Transverse colon (tissue), 4 donors: ENCODE measurements around the gene ZNF225. TPM values are rescaled to one million over a fixed set of nuclear protein-coding genes. Genes with fewer than 3 reads are reported as not detected.

Source experiments
- DNase-seq: peaks from one replicate; pipeline ENCODE4 v3.0.0-alpha.2; 2019
- H3K27ac ChIP-seq, 4 donors: fragments of 200-600 bp; sonication (generic); 2 replicates each; pipeline ENCODE4 v1.5.1; 2016 to 2018; ENCODE audit warnings: inconsistent platforms in 4 of 4
- H3K27me3 ChIP-seq: fragments of 200-600 bp; sonication (generic); 2 replicates; pipeline ENCODE4 v1.5.1; 2017; ENCODE audit warnings: inconsistent platforms
- H3K36me3 ChIP-seq, 4 donors: fragments of 200-600 bp; sonication (generic); 2 replicates each; pipeline ENCODE4 v1.5.1; 2017 to 2019; ENCODE audit warnings: inconsistent platforms in 4 of 4
- H3K4me1 ChIP-seq, 4 donors: fragments of 200-600 bp; sonication (generic); 2 replicates each; pipeline ENCODE4 v1.5.1; 2017 to 2020; ENCODE audit warnings: inconsistent platforms in 4 of 4
- H3K4me3 ChIP-seq, 4 donors: fragments of 200-600 bp; sonication (generic); 1 replicate in 1 of 4; 2 replicates in 3 of 4; pipeline versions ENCODE4 v1.5.1 to v1.6.1; 2017 to 2019; ENCODE audit warnings: inconsistent platforms in 4 of 4
- H3K9me3 ChIP-seq, 2 donors: fragments of 200-600 bp; sonication (generic); 2 replicates each; pipeline ENCODE4 v1.5.1; 2017 to 2019; ENCODE audit warnings: inconsistent platforms in 2 of 2
- EP300 ChIP-seq: sonication (generic); formaldehyde crosslinking; IDR thresholded peaks from one replicate; pipeline ENCODE4 v1.6.1; 2017; ENCODE audit warnings: antibody characterized with exemption, low read depth
- POLR2A ChIP-seq: fragments of 450-650 bp; IDR thresholded peaks from one replicate; pipeline ENCODE4 v1.6.1; 2016; ENCODE audit warnings: antibody characterized with exemption, mild to moderate bottlenecking, moderate library complexity
- POLR2AphosphoS5 ChIP-seq, 3 donors: sonication (generic); formaldehyde crosslinking; IDR thresholded peaks; one replicate each; pipeline ENCODE4 v1.6.1; 2016; ENCODE audit warnings: antibody characterized with exemption in 3 of 3
- WGBS, 2 donors: methylation state at CpG; one replicate each; pipeline ENCODE4 v1.1.5; 2018; ENCODE audit warnings: low coverage in 1 of 2; 5-methylcytosine and 5-hydroxymethylcytosine counted together
- in situ Hi-C, 4 donors: fragments of 200-750 bp; cut with MboI; loops; one replicate each; pipeline versions ENCODE4 v1.15.0 to v1.15.1; 2017; ENCODE audit warnings: low sequenced_read_pairs in 3 of 4, low pct_ligation_motif_present in 1 of 4, low pct_unique_long_range_greater_than_20kb in 1 of 4
- intact Hi-C: fragments of 100-400 bp; cut with DNase I; formaldehyde crosslinking; loops from one replicate; pipeline ENCODE4 v1.15.1; 2023; ENCODE audit warnings: low total_unique reads
- total RNA-seq, 4 donors: library from RNA; depleted of rRNA; stranded (reverse); fragments of >200 nt; gene quantifications; one replicate each; pipeline ENCODE4 v1.1.0, GENCODE V29; 2016
- TF ChIP-seq, protein P1 (sequence below), 5 experiments: fragments of 200-600 bp in 3 of 5; fragments of 450-650 bp in 2 of 5; sonication (generic) in 3 of 5; IDR thresholded peaks; 1 replicate in 2 of 5; 2 replicates in 3 of 5; pipeline ENCODE4 v1.5.1; 2016 to 2017; ENCODE audit warnings: antibody characterized with exemption in 5 of 5, inconsistent platforms in 3 of 5, mild to moderate bottlenecking in 2 of 5, moderate library complexity in 1 of 5

The ZNF225 gene
- total RNA-seq, 4 donors from 2014 or later, result 3.0 to 26.9 (median 5.1) TPM; not detected in 1

DNA sequence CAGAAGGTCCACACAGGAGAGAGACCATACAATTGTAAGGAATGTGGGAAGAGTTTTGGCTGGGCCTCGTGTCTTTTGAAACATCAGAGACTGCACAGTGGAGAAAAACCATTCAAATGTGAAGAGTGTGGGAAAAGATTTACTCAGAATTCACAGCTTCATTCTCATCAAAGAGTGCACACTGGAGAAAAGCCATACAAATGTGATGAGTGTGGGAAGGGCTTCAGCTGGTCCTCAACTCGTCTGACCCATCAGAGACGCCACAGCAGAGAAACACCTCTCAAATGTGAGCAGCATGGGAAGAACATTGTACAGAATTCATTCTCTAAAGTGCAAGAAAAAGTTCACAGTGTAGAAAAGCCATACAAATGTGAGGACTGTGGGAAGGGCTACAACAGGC, 5.4 kb upstream of the ZNF225 start:
- peaks cover 0 to 10% (median 3%) of the 10 kb centered on the region in 4 donors for H3K4me1 ChIP-seq
- H3K27me3 ChIP-seq, result no peaks in the 10 kb centered on the region
- 85 to 94% methylated on average over 3 of the region's 3 CpGs for WGBS, 2 donors
- TF ChIP-seq POLR2AphosphoS5 (IDR thresholded peaks at IDR 0.05), result no peak
- TF ChIP-seq, protein P1, sequence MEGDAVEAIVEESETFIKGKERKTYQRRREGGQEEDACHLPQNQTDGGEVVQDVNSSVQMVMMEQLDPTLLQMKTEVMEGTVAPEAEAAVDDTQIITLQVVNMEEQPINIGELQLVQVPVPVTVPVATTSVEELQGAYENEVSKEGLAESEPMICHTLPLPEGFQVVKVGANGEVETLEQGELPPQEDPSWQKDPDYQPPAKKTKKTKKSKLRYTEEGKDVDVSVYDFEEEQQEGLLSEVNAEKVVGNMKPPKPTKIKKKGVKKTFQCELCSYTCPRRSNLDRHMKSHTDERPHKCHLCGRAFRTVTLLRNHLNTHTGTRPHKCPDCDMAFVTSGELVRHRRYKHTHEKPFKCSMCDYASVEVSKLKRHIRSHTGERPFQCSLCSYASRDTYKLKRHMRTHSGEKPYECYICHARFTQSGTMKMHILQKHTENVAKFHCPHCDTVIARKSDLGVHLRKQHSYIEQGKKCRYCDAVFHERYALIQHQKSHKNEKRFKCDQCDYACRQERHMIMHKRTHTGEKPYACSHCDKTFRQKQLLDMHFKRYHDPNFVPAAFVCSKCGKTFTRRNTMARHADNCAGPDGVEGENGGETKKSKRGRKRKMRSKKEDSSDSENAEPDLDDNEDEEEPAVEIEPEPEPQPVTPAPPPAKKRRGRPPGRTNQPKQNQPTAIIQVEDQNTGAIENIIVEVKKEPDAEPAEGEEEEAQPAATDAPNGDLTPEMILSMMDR (IDR thresholded peaks at IDR 0.05), result no peak
- no peak for TF ChIP-seq POLR2A
- TF ChIP-seq EP300, result no peak
- in situ Hi-C loops, result no loop called here
- H3K4me3 ChIP-seq, result no peak overlapping the region
- H3K9me3 ChIP-seq, result peaks cover 57 to 72% of the 10 kb centered on the region in 2 donors
- intact Hi-C loops, result loop anchor here (10.0 kb wide), 1 partner anchor 57 kb away; the partner anchor contains the start of gene ZNF226
- H3K36me3 ChIP-seq, result peaks cover 0 to 52% (median 25%) of the 10 kb centered on the region in 4 donors
- DNase-seq, result no peak
- H3K27ac ChIP-seq, result no peak overlapping the region

DNA sequence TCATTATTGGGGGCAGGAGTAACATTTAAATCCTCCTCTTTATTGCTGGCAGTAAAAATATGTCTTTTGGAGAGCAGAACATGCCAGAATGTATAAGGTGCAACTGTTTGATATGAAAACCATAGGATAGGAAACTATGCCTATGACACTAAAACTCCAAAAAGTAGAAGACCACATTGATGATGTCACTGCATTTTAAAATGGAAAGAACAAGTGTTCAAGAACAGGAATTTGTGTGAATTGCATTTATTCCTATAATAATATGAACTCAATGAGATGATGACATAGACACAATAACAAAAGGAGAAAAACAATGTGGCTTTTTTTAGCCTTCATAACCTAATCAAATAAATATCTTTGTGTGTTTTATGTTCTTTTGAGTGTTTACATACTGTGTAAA, 3.7 kb upstream of the ZNF225 start:
- no peak for DNase-seq
- intact Hi-C loops (loop anchor here (10.0 kb wide), 1 partner anchor 55 kb away; the partner anchor contains the start of gene ZNF226), in situ Hi-C loops (no loop called here)
- Histone ChIP-seq H3K9me3 (peaks cover 44 to 68% of the 10 kb centered on the region in 2 donors), H3K27me3 (no peaks in the 10 kb centered on the region), H3K4me1 (peaks cover 0 to 18% (median 9%) of the 10 kb centered on the region in 4 donors), H3K4me3 (no peak overlapping the region), H3K36me3 (peaks cover 0 to 35% (median 16%) of the 10 kb centered on the region in 4 donors), H3K27ac (no peak overlapping the region)
- no peak for TF ChIP-seq POLR2A
- no peak for TF ChIP-seq EP300
- TF ChIP-seq POLR2AphosphoS5 (IDR thresholded peaks at IDR 0.05), result no peak
- TF ChIP-seq, protein P1 (IDR thresholded peaks at IDR 0.05), result no peak

DNA sequence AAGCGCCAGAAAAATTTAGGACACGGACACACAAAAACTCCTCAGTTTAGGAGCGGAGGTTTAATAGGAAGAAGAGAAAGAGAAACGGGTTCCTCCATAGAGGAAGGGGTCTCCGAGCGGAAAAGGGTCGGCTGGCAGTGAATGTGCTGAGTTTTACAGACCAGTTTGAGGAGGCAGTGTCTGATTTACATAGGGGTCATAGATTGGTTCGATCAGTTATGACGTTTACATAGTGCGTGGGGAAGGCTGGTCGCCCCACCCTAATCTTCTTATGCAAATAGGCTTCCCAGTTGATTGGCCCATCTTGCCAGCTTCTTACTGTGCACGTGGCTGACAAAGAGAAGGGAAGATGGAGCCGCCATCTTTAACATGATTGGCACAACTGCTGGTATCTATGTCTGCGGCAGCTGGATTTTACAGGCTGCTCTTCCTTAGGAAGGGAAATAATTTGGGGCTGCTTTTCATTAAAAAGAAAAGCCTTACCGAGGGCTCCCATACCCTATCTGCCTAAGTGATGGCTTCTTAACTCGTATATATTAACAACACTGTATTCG, 1.2 kb upstream of the ZNF225 start:
- intact Hi-C loops, result no loop called here
- H3K36me3 ChIP-seq, result peaks cover 0 to 12% (median 6%) of the 10 kb centered on the region in 4 donors
- H3K9me3 ChIP-seq, result peaks cover 25 to 43% of the 10 kb centered on the region in 2 donors
- H3K4me1 ChIP-seq, result peaks cover 0 to 21% (median 10%) of the 10 kb centered on the region in 4 donors
- TF ChIP-seq POLR2AphosphoS5 (IDR thresholded peaks at IDR 0.05) (no peak), POLR2A (no peak), EP300 (no peak)
- TF ChIP-seq, protein P1 (IDR thresholded peaks at IDR 0.05), result no peak
- in situ Hi-C loops, result no loop called here
- H3K27me3 ChIP-seq, result no peaks in the 10 kb centered on the region
- WGBS, 2 donors, result 35 to 39% methylated on average over 11 to 17 of the region's 17 CpGs
- no peak for DNase-seq
- no peak overlapping the region for H3K27ac ChIP-seq
- peak overlapping the region in 3 of 4 donors; percentile 56 to 84 (median 83) for H3K4me3 ChIP-seq

DNA sequence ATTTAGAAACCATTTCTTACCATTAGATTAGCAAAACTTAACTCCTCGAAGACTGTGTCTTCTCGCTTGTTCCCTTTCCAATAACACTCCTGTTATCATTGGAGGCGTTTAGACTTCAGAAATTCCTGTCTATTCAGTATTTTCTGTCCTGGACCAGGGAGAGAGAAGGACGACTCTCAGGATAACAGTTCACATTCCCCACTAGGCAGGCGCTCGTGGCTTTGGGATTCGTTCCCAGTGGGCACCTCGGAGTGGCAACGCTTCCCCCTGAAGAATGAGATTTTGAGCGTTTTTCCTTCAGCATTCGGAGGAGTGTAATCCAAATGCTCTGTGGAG, 429 bp upstream of the ZNF225 start:
- intact Hi-C loops, result no loop called here
- 0 to 3% methylated on average over 9 to 11 of the region's 11 CpGs for WGBS, 2 donors
- H3K4me3 ChIP-seq, result peak overlapping the region; percentile 4 to 84 (median 70)
- no peak for DNase-seq
- H3K27ac ChIP-seq, result peak overlapping the region; percentile 54 to 83 (median 60)
- TF ChIP-seq POLR2AphosphoS5 (IDR thresholded peaks at IDR 0.05) (no peak), EP300 (no peak), POLR2A (no peak)
- TF ChIP-seq, protein P1 (IDR thresholded peaks at IDR 0.05), result peak in 2 of 5 experiments; percentile 30 to 33
- peaks cover 0 to 12% (median 4%) of the 10 kb centered on the region in 4 donors for H3K36me3 ChIP-seq
- H3K4me1 ChIP-seq, result peaks cover 0 to 21% (median 10%) of the 10 kb centered on the region in 4 donors
- H3K27me3 ChIP-seq, result no peaks in the 10 kb centered on the region
- in situ Hi-C loops, result no loop called here
- H3K9me3 ChIP-seq, result peaks cover 18 to 35% of the 10 kb centered on the region in 2 donors
